ENCODE measurements around the gene CNOT1.
"Not testable (repeated sequence)": the region's sequence is repeated elsewhere in the genome, so short reads cannot be mapped to it uniquely, and the experiment has no call there.

Gene CNOT1

GRCh38 chr16:58639836-58640235, 10.2 kb upstream of the CNOT1 start:
- DNase-seq (ENCODE audit: insufficient read length, low spot score) (no peak), FAIRE-seq (no peak)
- TF ChIP-seq SPI1 (IDR thresholded peaks at IDR 0.05; ENCODE audit: low read depth, low read length) (no peak), TAF1 (IDR thresholded peaks at IDR 0.05; ENCODE audit: low read depth, low read length) (no peak), PAX5 (IDR thresholded peaks at IDR 0.05; ENCODE audit: insufficient read depth, low read length, severe bottlenecking) (no peak), POLR2A (IDR thresholded peaks at IDR 0.05; ENCODE audit: low read depth, low read length) (no peak), POU2F2 (IDR thresholded peaks at IDR 0.05; ENCODE audit: low read depth, low read length) (no peak), POLR2AphosphoS5 (IDR thresholded peaks at IDR 0.05; ENCODE audit: low read depth, low read length) (no peak)

- FAIRE-seq, result no peak
Measured at GRCh38 chr16:58639230-58639629, 9.6 kb upstream of the CNOT1 start.

GRCh38 chr16:58638148-58639036, 8.8 kb upstream of the CNOT1 start:
- DNase-seq (ENCODE audit: insufficient read length, low spot score) (no peak), FAIRE-seq (no peak)
- TF ChIP-seq POLR2A (IDR thresholded peaks at IDR 0.05; ENCODE audit: low read depth, low read length), result no peak
- no peak for TF ChIP-seq SPI1 (IDR thresholded peaks at IDR 0.05; ENCODE audit: low read depth, low read length)
- no peak for TF ChIP-seq POLR2AphosphoS5 (IDR thresholded peaks at IDR 0.05; ENCODE audit: low read depth, low read length)
- no peak for TF ChIP-seq POU2F2 (IDR thresholded peaks at IDR 0.05; ENCODE audit: low read depth, low read length)
- no peak for TF ChIP-seq PAX5 (IDR thresholded peaks at IDR 0.05; ENCODE audit: insufficient read depth, low read length, severe bottlenecking)
- TF ChIP-seq TAF1 (IDR thresholded peaks at IDR 0.05; ENCODE audit: low read depth, low read length), result no peak

More at GRCh38 chr16:58639230-58639629, 9.6 kb upstream of the CNOT1 start:
- TF ChIP-seq POU2F2 (IDR thresholded peaks at IDR 0.05; ENCODE audit: low read depth, low read length), result no peak
- TF ChIP-seq POLR2AphosphoS5 (IDR thresholded peaks at IDR 0.05; ENCODE audit: low read depth, low read length), result no peak
- TF ChIP-seq POLR2A (IDR thresholded peaks at IDR 0.05; ENCODE audit: low read depth, low read length), result no peak
- no peak for TF ChIP-seq SPI1 (IDR thresholded peaks at IDR 0.05; ENCODE audit: low read depth, low read length)
- TF ChIP-seq TAF1 (IDR thresholded peaks at IDR 0.05; ENCODE audit: low read depth, low read length), result no peak
- TF ChIP-seq PAX5 (IDR thresholded peaks at IDR 0.05; ENCODE audit: insufficient read depth, low read length, severe bottlenecking), result no peak
- no peak for DNase-seq (ENCODE audit: insufficient read length, low spot score)

GRCh38 chr16:58637021-58637420, 7.4 kb upstream of the CNOT1 start:
- not testable (repeated sequence) for DNase-seq (ENCODE audit: insufficient read length, low spot score); FAIRE-seq

- no peak for FAIRE-seq
- TF ChIP-seq POLR2AphosphoS5 (IDR thresholded peaks at IDR 0.05; ENCODE audit: low read depth, low read length), result no peak
- no peak for TF ChIP-seq POU2F2 (IDR thresholded peaks at IDR 0.05; ENCODE audit: low read depth, low read length)
- no peak for TF ChIP-seq TAF1 (IDR thresholded peaks at IDR 0.05; ENCODE audit: low read depth, low read length)
- no peak for TF ChIP-seq POLR2A (IDR thresholded peaks at IDR 0.05; ENCODE audit: low read depth, low read length)
- TF ChIP-seq PAX5 (IDR thresholded peaks at IDR 0.05; ENCODE audit: insufficient read depth, low read length, severe bottlenecking), result no peak
- TF ChIP-seq SPI1 (IDR thresholded peaks at IDR 0.05; ENCODE audit: low read depth, low read length), result no peak
- DNase-seq (ENCODE audit: insufficient read length, low spot score), result no peak
Measured at GRCh38 chr16:58636466-58636865, 6.8 kb upstream of the CNOT1 start.

- DNase-seq (ENCODE audit: insufficient read length, low spot score), result no peak
- no peak for FAIRE-seq
- TF ChIP-seq PAX5 (IDR thresholded peaks at IDR 0.05; ENCODE audit: insufficient read depth, low read length, severe bottlenecking), result no peak
- no peak for TF ChIP-seq POLR2A (IDR thresholded peaks at IDR 0.05; ENCODE audit: low read depth, low read length)
- no peak for TF ChIP-seq POLR2AphosphoS5 (IDR thresholded peaks at IDR 0.05; ENCODE audit: low read depth, low read length)
- TF ChIP-seq SPI1 (IDR thresholded peaks at IDR 0.05; ENCODE audit: low read depth, low read length), result no peak
- no peak for TF ChIP-seq TAF1 (IDR thresholded peaks at IDR 0.05; ENCODE audit: low read depth, low read length)
- TF ChIP-seq POU2F2 (IDR thresholded peaks at IDR 0.05; ENCODE audit: low read depth, low read length), result no peak
Measured at GRCh38 chr16:58635502-58635901, 5.9 kb upstream of the CNOT1 start.

GRCh38 chr16:58634265-58634802, 4.7 kb upstream of the CNOT1 start:
- DNase-seq (ENCODE audit: insufficient read length, low spot score) (no peak), FAIRE-seq (no peak)
- TF ChIP-seq POLR2AphosphoS5 (IDR thresholded peaks at IDR 0.05; ENCODE audit: low read depth, low read length) (no peak), POU2F2 (IDR thresholded peaks at IDR 0.05; ENCODE audit: low read depth, low read length) (no peak), TAF1 (IDR thresholded peaks at IDR 0.05; ENCODE audit: low read depth, low read length) (no peak), PAX5 (IDR thresholded peaks at IDR 0.05; ENCODE audit: insufficient read depth, low read length, severe bottlenecking) (no peak), POLR2A (IDR thresholded peaks at IDR 0.05; ENCODE audit: low read depth, low read length) (no peak), SPI1 (IDR thresholded peaks at IDR 0.05; ENCODE audit: low read depth, low read length) (no peak)

- DNase-seq (ENCODE audit: insufficient read length, low spot score) (no peak), FAIRE-seq (peak; percentile 26)
- TF ChIP-seq TAF1 (IDR thresholded peaks at IDR 0.05; ENCODE audit: low read depth, low read length), result peak; percentile 15
- no peak; the same call in 1 of the 2 replicates for TF ChIP-seq POU2F2 (IDR thresholded peaks at IDR 0.05; ENCODE audit: low read depth, low read length)
- TF ChIP-seq SPI1 (IDR thresholded peaks at IDR 0.05; ENCODE audit: low read depth, low read length), result peak; percentile 74
- no peak for TF ChIP-seq POLR2AphosphoS5 (IDR thresholded peaks at IDR 0.05; ENCODE audit: low read depth, low read length)
Measured at GRCh38 chr16:58628845-58629732, 537 bp downstream of the CNOT1 start.

GRCh38 chr16:58624209-58624608, 5.4 kb downstream of the CNOT1 start:
- DNase-seq (ENCODE audit: insufficient read length, low spot score) (no peak), FAIRE-seq (peak; percentile 38)
- TF ChIP-seq TAF1 (IDR thresholded peaks at IDR 0.05; ENCODE audit: low read depth, low read length), result no peak
- no peak for TF ChIP-seq PAX5 (IDR thresholded peaks at IDR 0.05; ENCODE audit: insufficient read depth, low read length, severe bottlenecking)
- TF ChIP-seq SPI1 (IDR thresholded peaks at IDR 0.05; ENCODE audit: low read depth, low read length), result no peak
- TF ChIP-seq POLR2AphosphoS5 (IDR thresholded peaks at IDR 0.05; ENCODE audit: low read depth, low read length), result no peak
- TF ChIP-seq POU2F2 (IDR thresholded peaks at IDR 0.05; ENCODE audit: low read depth, low read length), result no peak
- TF ChIP-seq POLR2A (IDR thresholded peaks at IDR 0.05; ENCODE audit: low read depth, low read length), result no peak
